ENCODE data around the gene BDH1.

Gene BDH1

GRCh38 chr3:197550489-197550888 is 5.3 kb downstream of the BDH1 start:
- H3K4me2 ChIP-seq (ENCODE audit: low read depth, low read length): no peak overlapping the region
- H2AFZ ChIP-seq (ENCODE audit: low read length): no peak overlapping the region
- H4K20me1 ChIP-seq (ENCODE audit: insufficient read depth, low read length): peaks cover 26% of the 10 kb centered on the region
- H3K9ac ChIP-seq (ENCODE audit: low read length): no peak overlapping the region
- peaks cover 8% of the 10 kb centered on the region for H3K4me1 ChIP-seq (ENCODE audit: low read length)
- TF ChIP-seq CTCF (IDR thresholded peaks at IDR 0.05; ENCODE audit: low read length) (no peak), EZH2 (optimal IDR thresholded peaks at IDR 0.05; ENCODE audit: low read depth, low read length) (no peak), EZH2phosphoT487 (IDR thresholded peaks at IDR 0.05; ENCODE audit: low read length) (no peak)
- no peaks in the 10 kb centered on the region for H3K9me3 ChIP-seq (replicated peaks; ENCODE audit: insufficient read depth, low read length)
- H3K79me2 ChIP-seq (ENCODE audit: low read length): peaks cover 91% of the 10 kb centered on the region
- H3K9me2 ChIP-seq (replicated peaks; ENCODE audit: insufficient read depth, low read length): no peaks in the 10 kb centered on the region
- no peak overlapping the region for H3K4me3 ChIP-seq (ENCODE audit: low read length)
- H3K36me3 ChIP-seq (replicated peaks; ENCODE audit: insufficient read depth, low read length): 0 out of 2 replicates have a peak, but pooled peaks cover under 1% of the 10 kb centered on the region
- no peak overlapping the region for H3K27ac ChIP-seq (ENCODE audit: low read length)
- peaks cover 11% of the 10 kb centered on the region for H3F3A ChIP-seq (ENCODE audit: insufficient read depth, low read length)
- no peaks in the 10 kb centered on the region for H3K27me3 ChIP-seq (replicated peaks; ENCODE audit: insufficient read depth, low read length)
- no peak for DNase-seq

- H3K27ac ChIP-seq (ENCODE audit: low read length): no peak overlapping the region
- peaks cover 3% of the 10 kb centered on the region; the same call in 1 of the 2 replicates for H3F3A ChIP-seq (ENCODE audit: insufficient read depth, low read length)
- no peaks in the 10 kb centered on the region for H3K9me2 ChIP-seq (replicated peaks; ENCODE audit: insufficient read depth, low read length)
- DNase-seq: no peak
- H3K36me3 ChIP-seq (replicated peaks; ENCODE audit: insufficient read depth, low read length): peaks cover 6% of the 10 kb centered on the region
- H3K27me3 ChIP-seq (replicated peaks; ENCODE audit: insufficient read depth, low read length): no peaks in the 10 kb centered on the region
- peaks cover 26% of the 10 kb centered on the region for H4K20me1 ChIP-seq (ENCODE audit: insufficient read depth, low read length)
- peaks cover 8% of the 10 kb centered on the region for H3K4me1 ChIP-seq (ENCODE audit: low read length)
- no peak overlapping the region for H3K4me3 ChIP-seq (ENCODE audit: low read length)
- no peak overlapping the region for H3K4me2 ChIP-seq (ENCODE audit: low read depth, low read length)
- peaks cover 95% of the 10 kb centered on the region for H3K79me2 ChIP-seq (ENCODE audit: low read length)
- no peak overlapping the region for H2AFZ ChIP-seq (ENCODE audit: low read length)
- no peak overlapping the region for H3K9ac ChIP-seq (ENCODE audit: low read length)
- TF ChIP-seq EZH2phosphoT487 (IDR thresholded peaks at IDR 0.05; ENCODE audit: low read length) (no peak), EZH2 (optimal IDR thresholded peaks at IDR 0.05; ENCODE audit: low read depth, low read length) (no peak)
- no peaks in the 10 kb centered on the region for H3K9me3 ChIP-seq (replicated peaks; ENCODE audit: insufficient read depth, low read length)
These were observed 6.4 kb downstream of the BDH1 start for GRCh38 chr3:197549261-197549885.

- Histone ChIP-seq H3K9ac (ENCODE audit: low read length) (no peak overlapping the region), H3K36me3 (replicated peaks; ENCODE audit: insufficient read depth, low read length) (peaks cover 19% of the 10 kb centered on the region), H3K4me2 (ENCODE audit: low read depth, low read length) (no peak overlapping the region), H3K27ac (ENCODE audit: low read length) (no peak overlapping the region), H3K9me2 (replicated peaks; ENCODE audit: insufficient read depth, low read length) (no peaks in the 10 kb centered on the region), H3F3A (ENCODE audit: insufficient read depth, low read length) (no peaks in the 10 kb centered on the region), H3K79me2 (ENCODE audit: low read length) (peaks cover 97% of the 10 kb centered on the region), H2AFZ (ENCODE audit: low read length) (no peak overlapping the region), H3K4me3 (ENCODE audit: low read length) (no peak overlapping the region), H3K27me3 (replicated peaks; ENCODE audit: insufficient read depth, low read length) (no peaks in the 10 kb centered on the region), H3K4me1 (ENCODE audit: low read length) (no peaks in the 10 kb centered on the region), H4K20me1 (ENCODE audit: insufficient read depth, low read length) (peaks cover 25% of the 10 kb centered on the region), H3K9me3 (replicated peaks; ENCODE audit: insufficient read depth, low read length) (no peaks in the 10 kb centered on the region)
- no peak for TF ChIP-seq EZH2phosphoT487 (IDR thresholded peaks at IDR 0.05; ENCODE audit: low read length)
- no peak for TF ChIP-seq CTCF (IDR thresholded peaks at IDR 0.05; ENCODE audit: low read length)
- no peak for TF ChIP-seq EZH2 (optimal IDR thresholded peaks at IDR 0.05; ENCODE audit: low read depth, low read length)
- DNase-seq: no peak
These were observed 8.3 kb downstream of the BDH1 start for GRCh38 chr3:197547306-197548011.

Data from MM.1S (cell line).